ENCODE data around the gene GABPB2. TPM values are rescaled to one million over a fixed set of nuclear protein-coding genes. Genes with fewer than 3 reads are reported as not detected.

GABPB2 gene
- total RNA-seq, 1 donor from 2014 or later = 6.4 TPM

DNA sequence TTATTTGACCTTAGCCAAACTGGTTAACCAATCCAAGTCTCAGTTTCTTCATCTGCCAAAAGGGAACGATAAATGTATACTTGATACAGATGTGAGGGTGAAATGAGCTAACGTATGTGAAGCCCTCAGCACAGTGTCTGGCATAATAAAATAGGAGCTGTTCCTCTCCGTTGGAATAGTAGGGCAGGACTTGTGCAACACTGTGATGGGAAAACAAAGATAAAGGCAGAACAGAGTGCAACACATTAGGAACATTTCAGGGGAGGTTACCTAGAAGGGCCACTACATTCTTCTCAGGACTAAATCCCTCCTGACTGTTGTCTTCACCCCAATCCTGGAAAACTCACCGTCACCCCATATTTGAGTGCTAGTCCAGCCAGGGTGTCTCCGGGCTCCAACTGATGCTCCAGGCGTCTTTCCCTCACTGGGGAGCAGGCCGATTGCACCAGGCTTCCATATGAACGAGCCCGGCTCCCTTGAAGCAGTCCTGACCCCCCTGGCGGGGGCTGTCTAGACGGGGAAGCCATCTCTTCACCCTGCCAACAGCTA lies 94.2 kb downstream of the GABPB2 start:
- DNase-seq (ENCODE audit: low read depth, low spot score) = no peak

DNA sequence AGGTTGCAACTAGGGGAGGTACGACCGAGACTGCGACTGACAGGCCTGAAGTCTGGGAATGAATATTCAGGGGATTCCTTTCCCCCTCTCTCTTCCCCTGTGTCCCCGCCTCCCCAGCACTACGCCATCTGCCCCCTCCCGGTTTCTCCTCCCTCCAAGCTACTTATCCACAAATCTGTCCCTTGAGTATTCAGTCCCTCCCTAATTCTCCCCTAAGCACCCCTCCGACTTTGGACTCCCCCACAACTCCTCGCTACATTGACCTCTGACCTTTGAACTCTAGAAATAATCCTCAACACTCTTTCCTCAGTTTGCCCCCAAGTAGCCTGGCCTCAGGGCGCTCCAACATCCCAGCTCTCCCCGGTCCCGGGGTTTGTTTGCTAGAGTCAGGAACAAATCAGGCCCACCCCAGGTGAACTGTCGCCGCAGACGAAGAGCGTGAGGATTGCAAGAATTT lies 94.7 kb downstream of the GABPB2 start:
- no peak for DNase-seq (ENCODE audit: low read depth, low spot score)

DNA sequence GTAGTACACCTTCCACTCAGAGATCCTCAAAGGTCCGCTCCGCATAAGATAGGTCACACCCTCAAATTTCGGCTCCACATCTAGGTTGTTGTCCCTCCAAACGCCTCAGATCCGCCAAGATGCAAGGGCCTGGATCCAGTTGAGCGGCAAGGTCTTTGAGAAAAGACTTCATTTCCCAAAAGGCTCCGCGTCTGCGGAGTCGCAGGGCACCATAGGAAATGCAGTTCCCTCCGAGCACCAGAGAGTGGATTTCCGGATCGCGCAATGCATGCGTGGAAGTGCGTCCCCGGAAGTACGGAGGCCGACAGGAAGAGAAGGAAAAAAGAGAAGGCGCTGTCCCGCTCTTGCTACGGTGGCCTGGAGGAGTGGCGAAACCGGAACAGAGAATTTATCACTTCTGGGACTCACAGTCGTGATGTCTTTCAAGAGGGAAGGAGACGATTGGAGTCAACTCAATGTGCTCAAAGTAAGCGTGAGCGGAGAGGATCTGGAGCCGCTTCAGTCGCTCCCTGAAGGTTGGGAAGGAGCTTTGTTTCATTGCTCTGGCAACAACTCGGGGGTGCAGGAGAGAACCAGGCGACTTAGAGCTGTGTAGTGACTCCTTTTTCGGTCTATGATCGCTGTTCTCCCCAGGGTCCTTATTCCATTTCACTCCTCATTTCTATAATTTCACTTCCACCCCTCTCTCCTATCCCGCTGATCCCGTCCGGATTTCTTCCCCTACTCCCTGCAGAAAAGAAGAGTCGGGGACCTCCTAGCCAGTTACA lies 95.4 kb downstream of the GABPB2 start, which contains the start of the genes LYSMD1 and SCNM1:
LYSMD1 (minus strand) TSS at position 165 of the 767 bp plus-strand sequence. CDS start 644 bp downstream, outside the sequence.
SCNM1 (plus strand) TSS at position 407 of the 767 bp plus-strand sequence; CDS start at position 416, 9 bp downstream.
- peak; percentile 93 for DNase-seq (ENCODE audit: low read depth, low spot score)

DNA sequence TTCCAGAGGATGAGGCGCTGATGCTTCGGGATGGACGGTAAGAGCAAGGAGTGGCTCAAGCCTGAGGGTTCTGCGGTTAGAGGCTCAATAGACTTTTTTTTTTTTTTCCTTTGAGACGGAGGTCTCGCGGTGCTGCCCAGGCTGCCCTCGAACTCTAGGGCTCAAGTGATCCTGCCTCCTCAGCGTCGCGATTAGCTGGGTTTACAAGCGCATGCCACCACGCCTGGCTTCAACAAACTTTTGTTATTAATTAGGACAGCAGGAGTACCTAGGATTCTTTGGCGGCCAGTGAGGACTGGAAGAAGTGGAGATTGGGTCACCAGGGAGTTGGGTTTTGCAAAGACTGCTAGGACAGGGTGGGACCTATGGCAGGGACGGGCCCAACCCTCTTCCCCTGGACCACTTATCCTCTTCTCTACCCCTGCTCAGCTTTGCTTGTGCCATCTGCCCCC lies 96.0 kb downstream of the GABPB2 start:
- no peak for DNase-seq (ENCODE audit: low read depth, low spot score)

DNA sequence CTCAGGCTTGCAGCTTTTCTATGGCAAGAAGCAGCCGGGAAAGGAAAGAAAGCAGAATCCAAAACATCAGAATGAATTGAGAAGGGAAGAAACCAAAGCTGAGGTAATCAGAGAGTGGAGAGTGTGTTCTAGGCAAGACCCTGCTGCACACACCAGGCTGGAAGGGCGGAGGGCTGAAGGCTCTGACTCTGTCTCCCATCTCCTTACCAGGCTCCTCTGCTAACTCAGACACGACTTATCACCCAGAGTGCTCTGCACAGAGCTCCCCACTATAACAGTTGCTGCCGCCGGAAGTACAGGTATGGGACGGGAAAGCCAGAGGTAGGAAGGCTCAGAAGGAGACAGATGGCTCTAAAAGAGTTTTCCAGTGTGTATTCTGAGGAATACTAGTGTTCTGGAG lies 96.6 kb downstream of the GABPB2 start:
- no peak for DNase-seq (ENCODE audit: low read depth, low spot score)

DNA sequence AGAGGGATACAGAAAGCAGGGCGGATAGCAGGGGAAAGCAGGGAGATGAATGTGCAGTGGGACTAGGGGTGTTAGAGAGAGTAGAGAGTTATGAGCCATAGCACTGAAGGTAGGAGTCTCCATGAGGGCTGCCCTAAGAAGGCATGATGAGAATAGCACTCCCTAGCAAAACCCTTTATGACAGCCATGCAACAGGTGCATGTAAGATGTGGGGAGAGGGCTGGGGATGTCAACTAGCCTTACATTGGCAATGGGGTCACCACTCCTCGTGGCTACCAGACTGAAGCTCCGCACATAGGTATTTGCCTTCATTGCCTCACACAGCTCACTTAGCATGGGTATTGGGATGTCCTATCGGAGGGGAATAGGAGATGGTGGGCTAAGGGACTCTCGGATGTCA lies 100.6 kb downstream of the GABPB2 start:
- no peak for DNase-seq (ENCODE audit: low read depth, low spot score)

Other genes with a start within 250 kb of the GABPB2 start
- gene ARNT, start 194.2 kb upstream of the GABPB2 start, total RNA-seq = 17.2 and 36.6 TPM in 2 replicates
- not detected in 2 replicates for gene CTXND2, start 183.6 kb upstream of the GABPB2 start, total RNA-seq
- gene SETDB1, start 144.4 kb upstream of the GABPB2 start, total RNA-seq = 36.7 and 41.7 TPM in 2 replicates
- gene CERS2, start 95.9 kb upstream of the GABPB2 start, total RNA-seq = 87.4 and 121 TPM in 2 replicates
- not detected in 2 replicates for gene ANXA9, start 88.5 kb upstream of the GABPB2 start, total RNA-seq
- 8.9 and 12.0 TPM in 2 replicates for gene MINDY1, start 63.9 kb upstream of the GABPB2 start, total RNA-seq
- 4.1 and 7.7 TPM in 2 replicates for gene PRUNE1, start 62.3 kb upstream of the GABPB2 start, total RNA-seq
- gene BNIPL, start 34.2 kb upstream of the GABPB2 start, total RNA-seq = 0.07 and 0.11 TPM in 2 replicates
- 1.1 and 1.4 TPM in 2 replicates for gene C1orf56, start 23.0 kb upstream of the GABPB2 start, total RNA-seq
- gene CDC42SE1, start 11.1 kb upstream of the GABPB2 start, total RNA-seq = 59.9 and 70.5 TPM in 2 replicates
- 4.3 and 4.9 TPM in 2 replicates for gene MLLT11, start 10.4 kb upstream of the GABPB2 start, total RNA-seq
- gene SEMA6C, start 75.9 kb downstream of the GABPB2 start, total RNA-seq = 5.3 and 19.5 TPM in 2 replicates
- 0.13 and 0.35 TPM in 2 replicates for gene TNFAIP8L2, start 85.9 kb downstream of the GABPB2 start, total RNA-seq
- 3.1 and 5.6 TPM in 2 replicates for gene LYSMD1, start 95.1 kb downstream of the GABPB2 start, total RNA-seq
- 30.2 and 37.2 TPM in 2 replicates for gene SCNM1, start 95.4 kb downstream of the GABPB2 start, total RNA-seq
- not detected in 2 replicates for gene TMOD4, start 105.2 kb downstream of the GABPB2 start, total RNA-seq
- 63.3 and 65.7 TPM in 2 replicates for gene VPS72, start 119.4 kb downstream of the GABPB2 start, total RNA-seq
- gene PIP5K1A, start 127.8 kb downstream of the GABPB2 start, total RNA-seq = 61.1 and 73.7 TPM in 2 replicates
- 263 and 288 TPM in 2 replicates for gene PSMD4, start 184.0 kb downstream of the GABPB2 start, total RNA-seq
- 6.2 and 6.9 TPM in 2 replicates for gene ZNF687, start 211.5 kb downstream of the GABPB2 start, total RNA-seq